HG03064 (cell line): ENCODE data around the gene ZDHHC14.
A peak's percentile ranks its signal among the peaks of the same experiment; 100 is the strongest.
"Not testable (repeated sequence)": the region's sequence is repeated elsewhere in the genome, so short reads cannot be mapped to it uniquely, and the experiment has no call there.

Source experiments
- ATAC-seq: cut with Tn5 transposase; IDR thresholded peaks from one replicate; pipeline ENCODE4 v1.9.1; 2021; ENCODE audit warnings: low read depth; ENCODE audit not compliant: unreplicated experiment

ZDHHC14 gene

DNA sequence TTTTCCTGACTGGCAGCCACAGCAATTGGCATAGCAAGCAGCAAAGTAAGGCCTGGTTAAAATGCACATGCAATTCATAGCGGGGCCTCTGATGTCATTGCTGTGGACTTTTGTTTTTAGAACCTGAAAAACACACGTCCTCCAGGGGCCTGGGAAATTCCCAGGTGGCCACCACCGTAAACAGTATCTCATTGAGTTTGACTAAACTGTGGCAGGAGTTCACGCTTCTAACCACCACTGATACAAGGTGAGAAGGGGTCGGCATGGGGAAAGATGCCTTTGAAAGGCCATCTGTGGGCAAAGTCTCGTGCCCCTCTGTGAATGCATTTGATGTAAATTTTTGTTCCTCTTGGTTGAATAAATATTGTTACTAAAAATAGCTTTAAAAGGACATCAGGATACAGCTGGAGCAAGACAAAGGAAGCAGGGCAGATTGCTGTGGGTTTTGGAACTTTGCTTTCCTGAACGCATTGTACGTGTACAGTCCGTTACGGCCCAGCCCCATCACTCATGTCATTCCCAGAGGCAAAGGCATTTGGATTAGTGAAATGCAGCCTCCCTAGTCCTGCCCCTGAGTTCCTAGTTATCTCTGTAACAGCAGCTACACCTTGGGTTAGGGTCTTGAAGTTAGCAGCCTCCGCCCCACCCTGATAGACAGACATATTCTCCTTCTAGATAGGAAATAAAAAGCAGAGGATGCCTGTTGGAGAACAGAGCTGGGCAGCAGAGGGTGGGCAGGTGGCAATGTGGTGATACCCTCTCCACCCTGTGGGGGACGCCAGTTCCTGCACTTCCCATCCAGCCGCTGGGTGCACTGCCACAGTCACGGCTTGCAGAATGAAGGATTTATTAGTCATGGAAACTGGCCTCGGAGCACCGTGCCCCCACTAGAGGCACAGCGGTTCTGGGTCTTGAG, 80.3 kb downstream of the ZDHHC14 start:
- ATAC-seq: peak; percentile 48

DNA sequence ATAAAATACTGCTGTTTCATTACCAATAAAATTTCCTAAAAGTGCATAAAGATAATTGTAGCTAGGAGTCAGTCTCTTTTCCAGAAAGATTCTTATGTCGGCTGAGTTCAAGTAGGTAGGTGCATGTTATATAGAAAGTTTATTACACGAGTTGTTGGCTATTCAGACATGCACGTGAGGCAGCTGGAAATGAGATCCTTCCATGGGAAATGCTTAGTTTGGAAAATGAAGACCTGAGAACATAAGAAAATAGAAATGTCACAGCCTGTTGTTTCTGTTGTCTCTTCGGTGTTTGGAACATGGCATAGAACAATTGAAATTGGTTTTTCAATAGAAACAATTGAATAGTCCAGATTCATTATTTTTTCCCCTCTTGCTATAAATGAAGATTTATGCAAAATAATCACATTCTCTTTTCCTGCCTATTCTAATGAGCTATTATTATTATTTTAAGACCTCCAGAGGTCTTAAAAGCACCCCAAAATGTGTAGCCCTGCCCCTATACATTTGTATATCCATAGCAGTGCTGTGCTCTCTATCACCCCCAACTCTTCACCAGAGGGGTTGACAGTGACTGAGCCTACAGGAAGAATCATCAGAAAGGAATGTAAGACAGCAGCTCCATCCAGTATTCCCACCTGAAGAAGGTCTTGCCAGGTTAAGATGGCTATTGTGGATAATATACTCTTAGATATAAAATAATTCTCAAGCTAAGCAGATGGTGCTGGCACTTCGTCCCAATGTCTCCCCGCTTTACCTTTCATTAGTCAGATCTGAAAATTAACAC, 82.2 kb downstream of the ZDHHC14 start:
- no peak for ATAC-seq

DNA sequence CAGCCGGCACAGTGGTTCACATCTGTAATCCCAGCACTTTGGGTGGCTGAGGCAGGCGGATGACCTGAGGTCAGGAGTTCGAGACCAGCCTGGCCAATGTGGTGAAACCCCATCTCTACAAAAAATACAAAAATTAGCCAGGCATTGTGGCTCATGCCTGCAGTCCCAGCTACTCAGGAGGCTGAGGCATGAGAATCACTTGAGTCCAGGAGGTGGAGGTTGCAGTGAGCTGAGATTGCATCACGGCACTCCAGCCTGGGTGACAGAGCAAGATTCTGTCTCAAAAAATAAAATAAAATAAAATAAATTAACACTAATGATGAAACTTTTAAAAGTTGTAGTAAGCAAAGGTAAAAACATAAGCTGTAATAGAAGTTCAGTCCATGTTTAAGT, 82.7 kb downstream of the ZDHHC14 start:
- ATAC-seq: not testable (repeated sequence)

DNA sequence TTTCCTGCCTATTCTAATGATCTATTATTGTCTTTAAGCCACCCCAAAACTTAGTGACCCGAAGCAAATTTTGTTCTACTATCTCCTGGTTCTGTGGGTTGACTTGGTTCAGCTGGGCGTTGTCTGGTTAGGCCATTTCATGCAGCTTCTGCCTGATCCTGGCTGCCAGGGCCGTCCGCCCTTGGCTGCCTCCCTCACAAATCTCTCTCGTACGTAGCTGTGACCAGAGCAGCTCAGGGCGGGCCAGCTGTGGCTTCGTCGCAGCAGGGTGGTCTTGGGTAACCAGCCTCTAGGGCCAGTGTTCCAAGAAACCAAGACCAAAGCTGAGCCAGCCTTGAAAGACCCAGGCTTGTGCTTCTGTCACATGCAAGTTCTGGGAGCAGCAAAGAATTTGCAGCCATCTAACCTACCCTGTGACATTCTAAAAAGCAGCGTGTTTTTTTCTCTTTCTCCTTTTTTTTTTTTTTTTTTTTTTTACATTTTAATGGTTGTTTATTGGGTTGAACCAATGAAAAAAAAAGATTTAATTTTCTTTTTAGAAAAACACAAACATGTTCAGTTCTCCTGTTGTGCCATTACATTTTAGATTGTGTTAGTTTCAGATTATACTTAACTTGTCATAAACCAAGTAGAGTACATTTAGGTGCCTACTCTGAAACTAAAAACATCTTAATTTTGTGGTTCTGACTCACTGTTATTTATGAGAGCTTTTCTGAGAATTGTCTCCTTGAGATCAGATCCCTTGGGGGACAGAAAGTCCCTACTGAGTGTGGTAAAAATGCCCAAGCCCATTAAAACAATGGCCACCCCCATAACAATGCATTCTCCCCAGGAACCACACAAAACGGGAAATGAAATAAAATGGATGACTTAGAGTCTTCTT, 83.9 kb downstream of the ZDHHC14 start:
- ATAC-seq: peak; percentile 48

DNA sequence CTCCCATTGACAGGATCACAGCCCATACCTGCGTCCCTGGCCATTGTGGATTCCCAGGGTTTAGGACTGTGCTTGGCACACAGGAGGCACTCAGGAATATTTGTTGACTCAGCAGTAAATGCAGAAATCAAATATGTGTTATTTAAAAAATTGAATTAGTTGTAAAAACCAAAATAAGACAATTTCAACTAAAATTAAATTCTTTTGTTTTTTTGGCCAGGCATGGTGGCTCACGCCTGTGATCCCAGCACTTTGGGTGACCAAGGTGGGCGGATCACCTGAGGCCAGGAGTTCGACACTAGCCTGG, 85.3 kb downstream of the ZDHHC14 start:
- no peak for ATAC-seq

DNA sequence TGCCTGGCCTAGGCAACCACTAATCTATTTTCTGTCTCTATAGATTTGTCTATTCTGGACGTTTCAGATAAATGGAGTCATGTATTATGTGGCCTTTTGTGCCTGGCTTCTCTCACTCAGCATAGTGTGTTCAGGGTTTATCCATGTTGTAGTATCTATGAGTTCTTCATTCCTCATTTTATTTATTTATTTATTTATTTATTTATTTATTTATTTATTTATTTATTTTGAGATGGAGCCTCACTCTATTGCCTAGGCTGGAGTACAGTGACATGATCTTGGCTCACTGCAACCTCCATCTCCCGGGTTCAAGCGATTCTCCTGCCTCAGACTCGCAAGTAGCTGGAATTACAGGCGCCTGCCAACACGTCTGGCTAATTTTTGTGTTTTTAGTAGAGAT, 86.3 kb downstream of the ZDHHC14 start:
- not testable (repeated sequence) for ATAC-seq

DNA sequence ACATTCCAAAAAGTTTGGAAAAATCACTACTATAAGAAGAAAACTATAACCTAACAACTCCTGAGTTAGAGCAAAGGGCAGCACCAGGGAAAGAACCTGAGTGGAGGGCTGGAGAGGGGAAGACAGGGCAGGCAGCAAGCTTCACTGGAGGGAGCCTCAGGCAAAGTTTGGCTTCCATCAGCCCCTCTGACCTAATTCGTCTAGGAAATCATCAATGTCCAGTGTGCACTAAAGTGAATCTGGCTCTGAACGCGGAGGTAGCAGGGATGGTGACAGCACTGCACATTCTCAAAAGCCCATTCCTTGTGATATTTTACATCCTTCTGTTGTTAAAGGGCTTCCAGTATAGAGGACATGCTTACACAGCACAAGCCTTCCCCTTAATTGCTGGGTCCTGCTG, 87.1 kb downstream of the ZDHHC14 start:
- no peak for ATAC-seq

DNA sequence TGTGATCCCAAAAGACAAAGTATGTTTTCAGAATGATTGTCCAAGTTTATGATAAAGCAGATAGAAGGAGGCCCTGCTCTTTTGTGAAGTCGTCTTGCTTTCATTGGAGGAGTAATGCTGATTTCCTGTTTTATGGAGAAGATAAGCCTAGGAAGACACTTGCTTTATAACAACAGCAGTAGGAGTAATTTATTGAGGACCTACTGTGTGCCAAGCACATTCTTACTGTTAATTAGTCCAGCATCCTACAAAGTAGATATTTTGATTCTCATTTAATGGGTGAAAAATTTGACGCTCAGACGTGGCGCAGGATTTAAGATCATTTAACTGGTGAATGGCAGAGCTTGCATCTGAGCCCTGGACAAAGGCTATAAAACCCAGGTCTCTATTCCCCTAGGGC, 87.6 kb downstream of the ZDHHC14 start:
- no peak for ATAC-seq

DNA sequence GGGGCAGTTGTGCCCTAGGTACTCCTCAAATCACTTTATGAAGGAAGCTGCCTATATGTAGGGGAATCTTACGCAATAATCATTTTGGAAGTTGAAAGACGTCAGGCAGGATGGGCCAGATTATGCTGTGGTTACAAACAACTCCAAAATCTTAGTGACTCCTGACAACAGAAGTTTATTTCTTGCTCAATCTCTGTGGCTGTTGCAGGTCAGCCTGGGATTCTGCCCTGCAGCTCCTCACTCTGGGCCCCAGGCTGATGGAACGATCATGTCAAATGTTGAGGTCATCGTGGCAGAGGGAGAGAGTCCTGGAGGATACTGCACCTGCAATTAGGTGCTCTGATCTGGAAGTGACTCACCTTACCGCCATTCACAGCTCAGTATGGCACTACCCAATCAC, 88.4 kb downstream of the ZDHHC14 start:
- ATAC-seq: no peak

DNA sequence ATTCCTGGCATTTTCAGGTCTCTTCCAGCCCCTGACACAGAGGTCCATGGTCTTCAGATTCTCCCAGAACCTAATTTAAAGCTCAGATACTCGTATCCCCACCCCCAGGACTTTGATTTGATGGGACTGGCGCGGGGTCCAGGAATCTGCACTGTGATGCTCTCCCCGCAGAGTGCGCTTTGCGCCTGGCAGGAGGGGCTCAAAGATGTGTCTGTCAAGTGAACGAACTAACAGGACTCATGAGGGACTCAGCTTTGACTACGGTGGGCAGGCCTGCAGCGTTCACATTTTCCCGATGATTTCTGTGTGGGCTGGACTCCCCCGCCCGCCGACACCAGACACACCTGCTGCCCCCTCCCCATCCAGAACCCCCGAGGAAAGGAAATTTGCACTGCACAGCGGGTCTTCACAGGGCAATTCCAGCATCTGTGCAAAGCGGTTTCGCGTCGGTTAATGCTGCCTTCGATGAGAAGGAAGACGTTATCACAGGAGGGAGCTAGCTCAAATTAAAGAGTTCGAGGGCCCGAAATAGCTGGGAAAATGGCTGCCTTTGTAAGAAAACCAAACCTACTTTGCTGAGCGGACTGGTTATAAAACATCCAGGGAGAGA, 90.2 kb downstream of the ZDHHC14 start:
- no peak for ATAC-seq

DNA sequence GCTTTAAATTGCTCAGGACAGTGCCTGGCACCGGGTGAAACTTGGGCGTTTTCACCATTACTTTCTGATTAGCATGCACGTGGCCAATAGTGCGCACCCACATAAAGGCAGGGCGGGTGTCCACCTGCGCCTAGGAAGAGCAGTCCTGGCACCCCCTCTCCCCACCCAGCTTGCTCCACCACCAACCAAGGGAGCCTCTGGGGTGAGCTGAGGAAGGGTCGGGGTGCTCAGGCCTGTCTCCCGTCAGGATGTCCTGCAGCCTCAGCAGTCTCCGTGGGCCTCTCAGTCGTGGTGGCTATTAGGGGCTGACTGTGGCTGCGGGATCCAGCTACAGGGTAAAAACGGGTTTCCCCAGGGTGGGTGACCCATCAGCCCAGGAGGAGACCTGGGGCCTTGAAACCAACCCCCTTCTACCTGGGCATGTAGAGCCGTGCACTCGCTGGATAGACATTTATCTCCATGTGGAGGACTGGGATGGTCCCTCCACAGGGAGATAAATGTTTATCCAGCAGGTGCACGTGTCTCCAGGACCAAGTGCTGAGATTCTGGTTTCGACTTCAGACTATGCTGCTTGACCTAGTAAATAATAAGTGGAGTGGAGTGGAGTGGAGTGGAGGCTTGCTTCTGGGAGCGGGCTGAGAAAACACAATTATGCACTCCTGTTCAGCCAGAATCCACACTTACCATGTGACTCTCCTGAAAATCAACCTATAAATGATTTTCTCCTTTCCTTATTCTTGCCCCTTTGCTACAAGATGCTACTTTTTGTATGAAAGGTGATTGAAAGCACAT, 91.1 kb downstream of the ZDHHC14 start:
- ATAC-seq: no peak

DNA sequence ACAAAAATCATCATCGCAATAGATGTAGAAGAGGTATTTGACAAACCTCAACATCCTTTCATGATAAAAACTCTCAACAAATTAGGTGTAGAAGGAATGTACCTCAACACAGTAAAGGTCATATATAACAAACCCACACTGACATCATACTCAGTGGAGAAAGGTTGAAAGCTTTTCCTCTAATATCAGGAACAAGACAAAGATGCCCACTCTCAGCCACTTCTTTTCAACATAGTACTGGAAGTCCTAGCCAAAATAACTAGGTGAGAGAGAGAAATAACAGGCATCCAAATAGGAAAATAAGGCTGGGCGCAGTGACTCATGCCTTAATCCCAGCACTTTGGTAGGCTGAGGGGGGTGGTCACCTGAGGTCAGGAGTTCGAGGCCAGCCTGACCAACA, 95.8 kb downstream of the ZDHHC14 start:
- ATAC-seq: no peak

DNA sequence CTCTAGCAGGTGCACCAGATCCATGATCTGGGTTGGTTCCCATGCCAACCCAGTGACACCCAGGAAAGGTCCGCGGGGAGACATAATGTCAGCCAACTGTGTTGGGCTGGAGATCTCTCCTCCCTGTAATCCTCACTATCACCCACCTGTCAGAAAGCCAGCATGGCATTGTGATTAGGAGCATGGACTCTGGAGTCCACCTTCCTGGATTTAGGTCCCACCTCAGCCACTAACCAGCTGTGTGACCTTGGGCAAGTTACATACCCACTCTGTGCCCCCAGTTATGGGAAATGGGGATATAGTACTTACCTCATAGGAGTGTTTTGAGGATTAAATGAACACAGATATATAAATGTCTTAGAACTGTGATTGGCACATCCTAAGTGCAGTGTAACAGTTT, 97.9 kb downstream of the ZDHHC14 start:
- no peak for ATAC-seq

DNA sequence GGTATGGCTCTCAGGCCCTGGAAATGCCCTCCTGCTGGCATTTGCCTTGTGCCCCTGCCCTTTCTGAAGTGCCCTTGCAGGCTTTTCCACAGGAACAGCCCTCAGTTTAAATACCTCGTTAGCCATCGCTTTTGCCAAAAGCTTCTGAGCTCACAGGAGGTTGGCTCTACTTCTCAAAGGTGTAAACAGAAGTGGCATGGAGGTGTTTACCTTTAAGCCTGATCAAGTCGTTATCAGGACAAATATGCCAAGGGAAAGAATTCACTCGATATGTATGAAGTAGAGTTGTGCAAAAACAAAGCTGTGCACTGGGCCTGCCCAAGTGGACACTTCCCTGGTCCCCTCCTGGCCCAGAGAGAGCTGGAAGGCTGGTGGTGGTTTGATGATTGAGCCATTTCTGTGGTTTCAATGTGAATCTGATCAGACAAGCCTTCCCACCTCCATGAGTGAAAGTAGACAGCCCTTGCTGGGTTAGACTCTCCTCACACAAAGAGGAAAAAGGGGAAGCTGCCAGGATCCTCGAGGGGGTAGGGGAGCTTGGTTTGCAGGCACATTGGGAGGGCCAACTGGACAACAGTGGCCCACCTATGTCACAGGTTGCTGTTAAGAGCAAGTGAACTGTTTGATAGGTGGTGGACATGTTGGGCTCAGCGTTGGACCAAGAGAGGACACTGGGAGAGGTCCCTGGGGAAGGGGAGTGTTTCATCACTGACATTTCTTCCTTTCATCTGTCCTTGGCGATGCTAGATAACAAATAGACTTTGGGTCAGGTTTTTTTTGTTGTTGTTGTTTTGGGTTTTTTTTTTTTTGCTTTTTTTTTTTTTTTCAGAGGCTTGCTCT, 98.7 kb downstream of the ZDHHC14 start:
- no peak for ATAC-seq

DNA sequence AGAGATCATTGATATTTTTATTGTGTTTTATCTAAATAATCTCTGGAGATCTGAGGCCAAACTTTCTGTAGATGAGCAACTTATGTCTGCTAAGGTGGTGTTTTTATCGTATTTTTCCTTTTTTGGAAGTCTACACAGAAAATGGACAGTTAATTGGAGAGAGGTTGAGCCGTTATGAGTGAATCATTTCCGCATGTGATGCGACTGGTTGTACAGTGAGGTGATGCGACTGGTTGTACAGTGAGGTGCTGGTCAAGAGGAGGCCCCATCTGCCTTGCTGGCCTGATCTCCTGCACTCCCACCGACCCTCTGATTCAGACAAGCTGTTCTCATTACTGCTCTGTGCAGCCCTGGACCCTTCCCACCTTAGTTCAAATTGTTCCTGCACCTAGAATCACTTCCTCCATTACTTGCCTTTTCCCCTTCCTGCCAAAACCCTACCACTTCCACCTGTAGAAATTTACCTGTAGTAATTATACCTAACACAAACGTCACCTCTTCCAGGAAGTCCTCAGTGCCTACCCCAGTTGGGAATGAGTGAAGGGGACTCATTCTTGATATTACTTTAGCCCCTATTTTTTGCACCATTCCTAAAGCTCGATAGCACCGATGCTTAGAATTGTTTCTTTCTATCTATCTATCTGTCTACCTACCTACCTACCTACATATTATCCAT, 100.3 kb downstream of the ZDHHC14 start:
- no peak for ATAC-seq

DNA sequence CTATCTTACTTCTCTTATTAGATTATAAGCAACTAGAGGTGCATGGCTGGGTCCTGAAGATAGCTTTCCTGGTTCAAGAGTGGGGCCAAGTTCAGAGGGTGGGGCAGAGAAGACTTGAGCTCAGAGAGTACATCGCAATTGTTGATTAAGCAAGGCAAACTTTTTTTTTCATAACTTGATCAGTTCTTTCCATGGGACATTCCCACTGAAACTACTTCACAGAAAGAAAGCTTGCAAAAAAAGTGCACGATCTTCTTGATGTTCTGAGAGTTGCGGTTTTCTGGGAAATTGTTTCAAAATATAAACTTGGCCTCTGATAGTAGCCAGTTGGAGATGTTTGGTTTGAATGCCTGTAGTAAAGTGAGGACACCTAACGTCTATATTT, 100.9 kb downstream of the ZDHHC14 start:
- ATAC-seq: no peak

DNA sequence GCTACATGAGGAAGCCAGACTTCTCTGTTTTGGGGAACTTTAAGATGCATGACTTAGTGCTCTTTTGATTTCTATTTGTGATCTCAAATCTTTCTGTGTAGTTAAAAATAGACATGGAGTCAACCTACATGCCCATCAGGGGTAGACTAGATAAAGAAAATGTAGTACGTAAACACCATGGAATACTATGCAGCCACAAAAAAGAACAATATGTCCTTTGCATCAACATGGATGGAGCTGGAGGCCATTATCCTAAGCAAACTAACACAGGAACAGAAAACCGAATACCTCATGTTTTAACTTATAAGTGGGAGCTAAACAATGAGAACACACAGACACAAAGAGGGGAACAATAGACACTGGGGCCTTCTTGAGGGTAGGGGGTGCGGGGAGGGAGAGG, 102.8 kb downstream of the ZDHHC14 start:
- ATAC-seq: no peak

DNA sequence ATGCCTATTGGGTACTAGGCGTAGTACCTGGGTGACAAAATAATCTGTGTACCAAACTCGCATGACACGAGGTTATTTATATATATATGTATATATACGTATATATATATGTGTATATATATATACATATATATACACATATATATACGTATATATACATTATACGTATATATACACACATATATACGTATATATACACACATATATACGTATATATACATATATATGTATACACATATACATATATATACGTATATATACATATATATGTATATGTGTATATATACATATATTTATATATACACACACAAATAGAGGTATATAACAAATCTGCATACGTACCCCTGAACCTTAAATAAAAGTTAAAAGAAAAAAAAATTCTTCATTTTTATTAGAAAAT, 103.2 kb downstream of the ZDHHC14 start:
- no peak for ATAC-seq
